Kidney (tissue), 14 donors: ENCODE results near the gene OXLD1. TPM values are rescaled to one million over a fixed set of nuclear protein-coding genes. Genes with fewer than 3 reads are reported as not detected.

ENCODE experiments used
- DNase-seq, 5 donors: peaks; one replicate each; pipeline ENCODE4 v3.0.0-alpha.2; 2013 to 2020
- FAIRE-seq: peaks from 2 replicates; lab custom pipeline; 2012; peaks lifted over from hg19 to GRCh38; lab: Jason Lieb, UNC
- H3K27ac ChIP-seq, 2 donors: one replicate each; pipeline ENCODE4 v1.7.0; 2013; ENCODE audit warnings: low read depth in 2 of 2, low read length in 2 of 2, inconsistent platforms in 1 of 2
- H3K27me3 ChIP-seq: one replicate; pipeline ENCODE4 v1.7.1; 2013; ENCODE audit warnings: low read length, inconsistent platforms; ENCODE audit not compliant: control insufficient read depth, insufficient read depth
- H3K36me3 ChIP-seq, 3 donors: one replicate each; pipeline versions ENCODE4 v1.7.0 to v1.7.1; 2013; ENCODE audit warnings: low read length in 3 of 3, control low read depth in 1 of 3, inconsistent platforms in 1 of 3; ENCODE audit not compliant: insufficient read depth in 3 of 3, control insufficient read depth in 2 of 3
- H3K4me1 ChIP-seq, 3 donors: one replicate each; pipeline versions ENCODE4 v1.7.0 to v1.7.1; 2013; ENCODE audit warnings: low read length in 3 of 3, inconsistent platforms in 1 of 3, low read depth in 1 of 3; ENCODE audit not compliant: control insufficient read depth in 2 of 3, insufficient read depth in 2 of 3
- H3K4me3 ChIP-seq, 3 donors: one replicate each; pipeline versions ENCODE4 v1.7.0 to v1.8.1; 2013; ENCODE audit warnings: low read length in 3 of 3, control low read depth in 1 of 3, inconsistent platforms in 1 of 3
- H3K9ac ChIP-seq, 3 donors: one replicate each; pipeline versions ENCODE4 v1.7.0 to v1.7.1; 2013; ENCODE audit warnings: low read length in 3 of 3, control low read depth in 1 of 3, inconsistent platforms in 1 of 3
- H3K9me3 ChIP-seq, 3 donors: one replicate each; pipeline versions ENCODE4 v1.7.0 to v1.7.1; 2013; ENCODE audit warnings: low read length in 3 of 3, control low read depth in 1 of 3, inconsistent platforms in 1 of 3; ENCODE audit not compliant: control insufficient read depth in 2 of 3, insufficient read depth in 1 of 3
- intact Hi-C: fragments of 100-400 bp; cut with DNase I; formaldehyde crosslinking; loops from one replicate; pipeline ENCODE4 v1.11.1; 2022
- polyA plus RNA-seq: library from polyadenylated mRNA; stranded (reverse); fragments of 350-450 nt; fragmentation: Illumina TruSeq; extraction: RNeasy Lipid Tissue Mini Kit (QIAGEN cat#74804); gene quantifications from one replicate; pipeline ENCODE4 v1.2.3, GENCODE V29; 2014; ENCODE audit warnings: low read depth, low replicate concordance; ENCODE audit not compliant: insufficient read depth
- total RNA-seq: library from RNA; stranded (reverse); fragmentation: NEBNext Ultra II Directional; extraction: Animal tissue kit (Norgen Biotek cat#: 25700); gene quantifications from one replicate; pipeline ENCODE4 v1.2.1, GENCODE V29; 2021
- TF ChIP-seq, protein P1 (sequence below): IDR thresholded peaks from 3 replicates; pipeline ENCODE4 v1.5.1; 2012; ENCODE audit warnings: mild to moderate bottlenecking, moderate library complexity, borderline replicate concordance; ENCODE audit not compliant: insufficient read depth; ENCODE audit errors: extremely low read depth
- donor health status: control.
- donor health status: control.
- donor health status: control.
- donor health status: control.
- donor health status: control.
- donor health status: DM: yes; HTN: yes; CAD: no.
- donor health status: Normal renal cell carcinoma (clear cell type).

Gene OXLD1
- total and polyA plus RNA-seq, 2 donors from 2014 or later, result 28.2 to 51.9 TPM

GRCh38 chr17:81664051-81664470 is 2.3 kb downstream of the OXLD1 start:
- peaks cover 0 to 5% (median 0%) of the 10 kb centered on the region in 3 donors for H3K36me3 ChIP-seq
- no peaks in the 10 kb centered on the region for H3K27me3 ChIP-seq
- DNase-seq (peak in 1 of 5 donors; percentile 60), FAIRE-seq (no peak)
- no peak overlapping the region for H3K4me3 ChIP-seq
- peaks cover 0 to 18% (median 0%) of the 10 kb centered on the region in 3 donors for H3K4me1 ChIP-seq
- intact Hi-C loops, result no loop called here
- H3K27ac ChIP-seq, result no peak overlapping the region
- no peaks in the 10 kb centered on the region for H3K9me3 ChIP-seq
- no peak overlapping the region for H3K9ac ChIP-seq
- TF ChIP-seq, protein P1, sequence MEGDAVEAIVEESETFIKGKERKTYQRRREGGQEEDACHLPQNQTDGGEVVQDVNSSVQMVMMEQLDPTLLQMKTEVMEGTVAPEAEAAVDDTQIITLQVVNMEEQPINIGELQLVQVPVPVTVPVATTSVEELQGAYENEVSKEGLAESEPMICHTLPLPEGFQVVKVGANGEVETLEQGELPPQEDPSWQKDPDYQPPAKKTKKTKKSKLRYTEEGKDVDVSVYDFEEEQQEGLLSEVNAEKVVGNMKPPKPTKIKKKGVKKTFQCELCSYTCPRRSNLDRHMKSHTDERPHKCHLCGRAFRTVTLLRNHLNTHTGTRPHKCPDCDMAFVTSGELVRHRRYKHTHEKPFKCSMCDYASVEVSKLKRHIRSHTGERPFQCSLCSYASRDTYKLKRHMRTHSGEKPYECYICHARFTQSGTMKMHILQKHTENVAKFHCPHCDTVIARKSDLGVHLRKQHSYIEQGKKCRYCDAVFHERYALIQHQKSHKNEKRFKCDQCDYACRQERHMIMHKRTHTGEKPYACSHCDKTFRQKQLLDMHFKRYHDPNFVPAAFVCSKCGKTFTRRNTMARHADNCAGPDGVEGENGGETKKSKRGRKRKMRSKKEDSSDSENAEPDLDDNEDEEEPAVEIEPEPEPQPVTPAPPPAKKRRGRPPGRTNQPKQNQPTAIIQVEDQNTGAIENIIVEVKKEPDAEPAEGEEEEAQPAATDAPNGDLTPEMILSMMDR, result no peak

DNA sequence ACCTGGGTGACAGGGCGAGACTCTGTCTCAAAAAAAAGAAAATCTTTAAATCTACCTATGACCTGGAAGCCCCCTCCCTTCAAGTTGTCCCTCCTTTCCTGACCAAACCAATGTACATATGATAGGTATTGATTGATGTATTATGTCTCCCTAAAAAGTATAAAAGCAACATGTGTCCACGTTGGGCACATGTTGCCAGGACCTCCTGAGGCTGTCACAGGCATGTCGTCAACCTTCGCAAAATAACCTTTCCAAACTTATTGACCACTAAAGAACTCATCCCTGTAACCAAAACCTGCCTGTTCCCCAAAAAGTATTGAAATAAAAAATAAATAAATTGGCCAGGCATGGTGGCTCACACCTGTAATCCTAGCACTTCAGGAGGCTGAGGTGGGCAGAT is 4.4 kb downstream of the OXLD1 start:
- Histone ChIP-seq H3K4me3 (no peak overlapping the region), H3K27me3 (no peaks in the 10 kb centered on the region), H3K27ac (no peak overlapping the region), H3K9ac (no peak overlapping the region), H3K36me3 (no peaks in the 10 kb centered on the region), H3K4me1 (peaks cover 0 to 11% (median 0%) of the 10 kb centered on the region in 3 donors), H3K9me3 (no peaks in the 10 kb centered on the region)
- no peak for DNase-seq
- intact Hi-C loops, result no loop called here
- TF ChIP-seq, protein P1, result no peak
- no peak for FAIRE-seq

DNA sequence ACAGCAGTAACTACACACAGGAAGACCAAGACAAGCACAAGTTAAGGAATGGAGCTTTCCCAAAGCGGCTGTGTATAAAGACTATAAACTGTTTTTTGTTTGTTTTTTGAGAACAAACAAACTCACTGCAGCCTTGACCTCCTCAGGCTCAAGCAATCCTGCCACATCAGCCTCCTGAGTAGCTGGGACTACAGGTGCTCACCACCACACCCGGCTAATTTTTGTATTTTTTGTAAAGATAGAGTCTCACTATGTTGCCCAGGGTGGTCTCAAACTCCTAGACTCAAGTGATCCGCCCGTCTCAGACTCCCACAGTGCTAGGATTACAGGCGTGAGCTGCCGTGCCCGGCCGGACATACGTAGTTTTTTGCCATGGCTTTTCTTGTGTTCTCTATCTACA is 6.0 kb downstream of the OXLD1 start:
- intact Hi-C loops, result no loop called here
- TF ChIP-seq, protein P1, result no peak
- no peak for FAIRE-seq
- H3K4me3 ChIP-seq, result no peak overlapping the region
- no peaks in the 10 kb centered on the region for H3K36me3 ChIP-seq
- peaks cover 0 to 6% (median 0%) of the 10 kb centered on the region in 3 donors for H3K4me1 ChIP-seq
- no peak overlapping the region for H3K9ac ChIP-seq
- no peaks in the 10 kb centered on the region for H3K27me3 ChIP-seq
- no peak overlapping the region for H3K27ac ChIP-seq
- H3K9me3 ChIP-seq, result no peaks in the 10 kb centered on the region
- DNase-seq, result no peak

GRCh38 chr17:81659038-81659437 is 7.4 kb downstream of the OXLD1 start:
- Histone ChIP-seq H3K9me3 (no peaks in the 10 kb centered on the region), H3K4me3 (no peak overlapping the region), H3K4me1 (peaks cover 0 to 2% (median 0%) of the 10 kb centered on the region in 3 donors), H3K36me3 (no peaks in the 10 kb centered on the region), H3K9ac (no peak overlapping the region), H3K27me3 (no peaks in the 10 kb centered on the region), H3K27ac (peak overlapping the region in 1 of 2 donors; percentile 37)
- peak in 1 of 5 donors; percentile 37 for DNase-seq
- TF ChIP-seq, protein P1, result no peak
- intact Hi-C loops, result no loop called here
- no peak for FAIRE-seq
